Spleen (tissue), 7 donors: ENCODE measurements around the gene DRC1.

Experiments used
- CTCF ChIP-seq, 11 experiments: fragments of 200-600 bp in 7 of 11; fragments of 450-650 bp in 4 of 11; sonication (generic) in 4 of 11; IDR thresholded peaks in 8 of 11; conservative IDR thresholded peaks in 3 of 11; 1 replicate in 7 of 11; 2 replicates in 4 of 11; pipeline versions ENCODE4 v1.4.0 to v1.8.0; 2016 to 2021; ENCODE audit warnings: antibody characterized with exemption in 11 of 11, inconsistent platforms in 4 of 11, mild to moderate bottlenecking in 1 of 11
- POLR2A ChIP-seq, 3 donors: fragments of 450-650 bp; IDR thresholded peaks; one replicate each; pipeline ENCODE4 v1.5.1; 2017; ENCODE audit warnings: antibody characterized with exemption in 3 of 3, mild to moderate bottlenecking in 1 of 3
- donor health status: DM: no; HTN: no; CAD: no; lungs with moderate emphysema.
- donor health status: DM: no; HTN: no; CAD: no.
- donor health status: DM: no; HTN: no; CAD: no.

DNA sequence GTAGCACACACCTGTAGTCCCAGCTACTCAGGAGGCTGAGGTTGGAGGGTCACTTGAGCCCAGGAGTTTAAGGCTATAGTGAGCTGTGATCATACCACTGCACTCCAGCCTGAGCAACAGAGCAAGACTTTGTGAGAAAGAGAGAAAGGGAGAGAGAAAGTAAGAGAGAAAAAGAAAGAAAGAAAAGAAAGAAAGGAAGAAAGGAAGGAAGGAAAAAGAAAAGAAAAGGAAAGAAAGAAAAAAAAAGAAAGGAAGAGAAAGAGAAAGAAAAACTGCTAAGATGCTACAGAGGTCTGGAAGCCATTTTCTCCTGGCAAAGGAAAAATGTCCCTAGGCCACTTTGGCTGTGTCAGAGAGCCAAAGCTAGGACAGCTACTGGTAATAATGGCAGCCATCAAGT lies 30.6 kb downstream of the DRC1 start:
- TF ChIP-seq POLR2A (IDR thresholded peaks at IDR 0.05) (no peak), CTCF (IDR thresholded peaks at IDR 0.05 in 8 of 11, conservative IDR thresholded peaks at IDR 0.05 in 3 of 11) (no peak)
